Body of pancreas (tissue), 4 donors: Measurements from ENCODE around the gene MANBA. TPM values are rescaled to one million over a fixed set of nuclear protein-coding genes. Genes with fewer than 3 reads are reported as not detected.
"Not testable (repeated sequence)": the region's sequence is repeated elsewhere in the genome, so short reads cannot be mapped to it uniquely, and the experiment has no call there.

Experiments used
- ATAC-seq: fragments of 150-250 bp; one replicate; pipeline ENCODE4 v1.9.1; 2016
- DNase-seq, 4 donors: peaks; one replicate each; pipeline ENCODE4 v3.0.0-alpha.2; 2019
- H3K27ac ChIP-seq, 4 donors: fragments of 200-600 bp; sonication (generic); 1 replicate in 3 of 4; 2 replicates in 1 of 4; pipeline versions ENCODE4 v1.5.1 to v1.6.1; 2016 to 2019; ENCODE audit warnings: mild to moderate bottlenecking in 1 of 4, mixed read lengths in 1 of 4, moderate library complexity in 1 of 4
- H3K27me3 ChIP-seq, 2 donors: fragments of 200-600 bp; sonication (generic); one replicate each; pipeline ENCODE4 v1.6.0; 2016; ENCODE audit warnings: mild to moderate bottlenecking in 1 of 2
- H3K36me3 ChIP-seq, 2 donors: fragments of 200-600 bp; sonication (generic); replicated peaks in 1 of 2; 2 replicates each; pipeline ENCODE4 v1.5.1; 2016; ENCODE audit warnings: low read depth in 2 of 2; ENCODE audit not compliant: insufficient read depth in 1 of 2
- H3K4me1 ChIP-seq: fragments of 200-600 bp; sonication (generic); one replicate; pipeline ENCODE4 v1.6.0; 2016
- H3K4me3 ChIP-seq, 2 donors: fragments of 200-600 bp; sonication (generic); 1 replicate in 1 of 2; 2 replicates in 1 of 2; pipeline ENCODE4 v1.5.1; 2016 to 2019
- H3K9me3 ChIP-seq, 3 donors: fragments of 200-600 bp; sonication (generic); 1 replicate in 2 of 3; 2 replicates in 1 of 3; pipeline ENCODE4 v1.5.1; 2016
- CTCF ChIP-seq, 7 experiments: fragments of 450-650 bp in 4 of 7; fragments of 200-600 bp in 3 of 7; sonication (generic) in 3 of 7; IDR thresholded peaks; one replicate each; pipeline ENCODE4 v1.5.1; 2016 to 2019; ENCODE audit warnings: antibody characterized with exemption in 7 of 7
- POLR2A ChIP-seq, 3 donors: fragments of 450-650 bp; IDR thresholded peaks; one replicate each; pipeline ENCODE4 v1.6.1; 2016; ENCODE audit warnings: antibody characterized with exemption in 3 of 3, mild to moderate bottlenecking in 2 of 3
- WGBS, 2 donors: methylation state at CpG; one replicate each; pipeline ENCODE4 v1.1.5; 2017; 5-methylcytosine and 5-hydroxymethylcytosine counted together
- intact Hi-C: fragments of 100-400 bp; cut with DNase I; formaldehyde crosslinking; loops from one replicate; pipeline ENCODE4 v1.15.1; 2023
- total RNA-seq, 2 donors: library from RNA; depleted of rRNA; stranded (reverse); fragments of >200 nt; gene quantifications; one replicate each; pipeline ENCODE4 v1.1.0, GENCODE V29; 2016

MANBA gene
- total RNA-seq, 2 donors from 2014 or later: 26.5 to 57.0 TPM

DNA sequence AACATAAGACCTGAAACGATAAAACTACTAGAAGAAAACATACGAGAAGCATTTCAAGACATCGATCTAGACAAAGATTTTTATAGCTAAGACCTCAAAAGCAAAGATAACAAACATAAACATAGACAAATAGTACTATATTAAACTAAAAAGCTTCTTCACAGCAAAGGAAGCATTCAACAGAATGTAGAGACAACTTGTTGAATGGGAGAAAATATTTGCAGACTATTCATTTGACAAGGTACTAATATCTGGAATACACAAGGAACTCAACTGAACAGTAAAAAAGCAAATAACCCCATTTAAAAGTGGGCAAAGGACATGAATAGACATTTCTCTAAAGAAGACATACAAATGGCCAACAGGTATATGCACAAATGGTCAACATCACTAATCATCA is 49.8 kb downstream of the MANBA start:
- Histone ChIP-seq H3K36me3 (no peaks in the 10 kb centered on the region), H3K27ac (no peak overlapping the region), H3K27me3 (no peaks in the 10 kb centered on the region), H3K4me1 (peaks cover 6% of the 10 kb centered on the region), H3K9me3 (no peaks in the 10 kb centered on the region), H3K4me3 (no peak overlapping the region)
- DNase-seq (no peak), ATAC-seq (no peak)
- TF ChIP-seq CTCF (IDR thresholded peaks at IDR 0.05): no peak
- no peak for TF ChIP-seq POLR2A (IDR thresholded peaks at IDR 0.05)
- intact Hi-C loops: no loop called here
- 90% methylated on average over 3 of the region's 3 CpGs for WGBS, 2 donors

DNA sequence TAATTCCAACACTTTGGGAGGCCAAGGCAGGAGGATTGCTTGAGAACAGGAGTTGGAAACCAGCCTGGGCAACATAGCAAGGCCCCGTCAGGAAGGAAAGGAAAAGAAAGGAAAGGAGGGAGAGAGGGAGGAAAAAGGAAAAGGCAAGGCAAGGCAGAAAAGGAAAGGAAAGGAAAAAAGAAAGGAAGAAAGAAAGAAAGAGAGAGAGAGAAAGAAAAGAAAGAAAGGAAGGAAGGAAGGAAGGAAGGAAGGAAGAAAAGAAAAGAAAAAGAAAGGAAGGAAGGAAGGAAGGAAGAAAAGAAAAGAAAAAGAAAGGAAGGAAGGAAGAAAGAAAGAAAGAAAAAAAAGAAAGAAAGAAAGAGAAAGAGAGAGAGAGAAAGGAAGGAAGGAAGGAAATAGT is 51.7 kb downstream of the MANBA start:
- H3K27me3 ChIP-seq, DNase-seq, H3K4me1 ChIP-seq, H3K27ac ChIP-seq, ATAC-seq, intact Hi-C loops, H3K4me3 ChIP-seq, H3K9me3 ChIP-seq, H3K36me3 ChIP-seq: not testable (repeated sequence)
- 96 to 100% methylated on average over 1 of the region's 1 CpG for WGBS, 2 donors

DNA sequence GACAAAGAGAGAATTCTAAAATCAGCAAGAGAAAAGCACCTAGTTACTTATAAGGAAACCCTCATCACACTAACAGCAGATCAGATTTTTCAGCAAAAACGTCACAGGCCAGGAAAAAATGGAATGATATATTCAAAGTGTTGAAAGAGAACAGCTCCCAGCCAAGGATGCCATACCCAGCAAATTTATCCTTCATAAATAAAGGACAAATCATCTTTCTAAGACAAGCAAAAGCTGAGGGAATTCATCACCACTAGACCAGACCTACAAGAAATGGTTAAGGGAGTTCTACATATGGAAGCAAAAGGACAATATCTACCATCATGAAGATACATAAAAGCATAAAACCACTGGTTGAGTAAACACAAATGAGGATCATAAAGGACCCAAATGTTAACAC is 53.6 kb downstream of the MANBA start:
- intact Hi-C loops: no loop called here
- DNase-seq (no peak), ATAC-seq (no peak)
- Histone ChIP-seq H3K36me3 (no peaks in the 10 kb centered on the region), H3K4me3 (no peak overlapping the region), H3K27me3 (no peaks in the 10 kb centered on the region), H3K9me3 (no peaks in the 10 kb centered on the region), H3K4me1 (no peaks in the 10 kb centered on the region), H3K27ac (no peak overlapping the region)
- TF ChIP-seq CTCF (IDR thresholded peaks at IDR 0.05) (no peak), POLR2A (IDR thresholded peaks at IDR 0.05) (no peak)
- 75 to 100% methylated on average over 1 of the region's 1 CpG for WGBS, 2 donors

GRCh38 chr4:102705391-102705935 is 55.3 kb downstream of the MANBA start:
- intact Hi-C loops: no loop called here
- no peak for ATAC-seq

GRCh38 chr4:102696758-102697157 is 64.0 kb downstream of the MANBA start:
- H3K9me3 ChIP-seq: no peaks in the 10 kb centered on the region
- DNase-seq (no peak), ATAC-seq (no peak)
- no peak overlapping the region for H3K27ac ChIP-seq
- H3K36me3 ChIP-seq: no peaks in the 10 kb centered on the region
- H3K27me3 ChIP-seq: no peaks in the 10 kb centered on the region
- H3K4me3 ChIP-seq: no peak overlapping the region
- 74 to 86% methylated on average over 3 of the region's 3 CpGs for WGBS, 2 donors
- H3K4me1 ChIP-seq: no peaks in the 10 kb centered on the region
- TF ChIP-seq CTCF (IDR thresholded peaks at IDR 0.05) (no peak), POLR2A (IDR thresholded peaks at IDR 0.05) (no peak)
- intact Hi-C loops: no loop called here

More at GRCh38 chr4:102705391-102705935, 55.3 kb downstream of the MANBA start:
- no peaks in the 10 kb centered on the region for H3K36me3 ChIP-seq
- H3K27me3 ChIP-seq: no peaks in the 10 kb centered on the region
- H3K4me3 ChIP-seq: no peak overlapping the region
- TF ChIP-seq CTCF (IDR thresholded peaks at IDR 0.05) (no peak), POLR2A (IDR thresholded peaks at IDR 0.05) (no peak)
- H3K27ac ChIP-seq: no peak overlapping the region
- 100% methylated on average over 1 of the region's 1 CpG for WGBS, 2 donors
- H3K9me3 ChIP-seq: no peaks in the 10 kb centered on the region
- DNase-seq: no peak
- H3K4me1 ChIP-seq: no peaks in the 10 kb centered on the region
